Upper lobe of left lung (tissue), 6 donors: ENCODE results near the gene CPNE8. TPM values are rescaled to one million over a fixed set of nuclear protein-coding genes. Genes with fewer than 3 reads are reported as not detected.

Experiments used
- ATAC-seq, 2 donors: fragments of 200-7000 bp; cut with Tn5 transposase; one replicate each; pipeline ENCODE4 v1.9.1; 2022; ENCODE audit warnings: mild to moderate bottlenecking in 2 of 2, moderate library complexity in 2 of 2; ENCODE audit not compliant: low FRiP score in 2 of 2
- DNase-seq, 2 donors: peaks; one replicate each; pipeline ENCODE4 v3.0.0-alpha.2; 2019 to 2020
- H3K27ac ChIP-seq, 4 donors: fragments of 200-600 bp; sonication (generic); one replicate each; pipeline ENCODE4 v1.5.1; 2016 to 2019
- H3K27me3 ChIP-seq, 4 donors: fragments of 200-600 bp; sonication (generic); one replicate each; pipeline ENCODE4 v1.5.1; 2017 to 2019
- H3K36me3 ChIP-seq, 4 donors: fragments of 200-600 bp; sonication (generic); one replicate each; pipeline ENCODE4 v1.5.1; 2016 to 2019
- H3K4me1 ChIP-seq, 4 donors: fragments of 200-600 bp; sonication (generic); one replicate each; pipeline ENCODE4 v1.5.1; 2018 to 2019
- H3K4me3 ChIP-seq, 4 donors: fragments of 200-600 bp; sonication (generic); one replicate each; pipeline ENCODE4 v1.5.1; 2017 to 2019; ENCODE audit warnings: mild to moderate bottlenecking in 2 of 4, moderate library complexity in 1 of 4
- H3K9me3 ChIP-seq, 4 donors: fragments of 200-600 bp; sonication (generic); one replicate each; pipeline ENCODE4 v1.5.1; 2018 to 2019
- CTCF ChIP-seq, 6 experiments: fragments of 450-650 bp in 4 of 6; fragments of 200-600 bp in 2 of 6; sonication (generic) in 2 of 6; IDR thresholded peaks; one replicate each; pipeline ENCODE4 v1.5.1; 2016 to 2019; ENCODE audit warnings: antibody characterized with exemption in 6 of 6
- EP300 ChIP-seq, 4 donors: sonication (generic); formaldehyde crosslinking; IDR thresholded peaks; one replicate each; pipeline ENCODE4 v1.5.1; 2017; ENCODE audit warnings: antibody characterized with exemption in 4 of 4, control low read depth in 2 of 4
- POLR2A ChIP-seq, 4 donors: fragments of 450-650 bp; IDR thresholded peaks; one replicate each; pipeline ENCODE4 v1.5.1; 2016 to 2017; ENCODE audit warnings: antibody characterized with exemption in 4 of 4, mild to moderate bottlenecking in 2 of 4
- POLR2AphosphoS5 ChIP-seq, 2 donors: sonication (generic); formaldehyde crosslinking; IDR thresholded peaks; one replicate each; pipeline ENCODE4 v1.5.1; 2017; ENCODE audit warnings: antibody characterized with exemption in 2 of 2
- WGBS, 2 donors: methylation state at CpG; one replicate each; pipeline ENCODE4 v1.1.5; 2017 to 2018; 5-methylcytosine and 5-hydroxymethylcytosine counted together
- total RNA-seq, 6 donors: library from RNA; depleted of rRNA in 4 of 6; stranded (reverse); fragments of >200 nt in 4 of 6; gene quantifications; one replicate each; pipeline versions ENCODE4 v1.1.0 to v1.2.1, GENCODE V29; 2016 to 2021
- donor health status: DM: no; HTN: no; CAD: no; lungs with moderate emphysema.
- donor health status: DM: no; HTN: yes; CAD: no; lungs with severe emphysema.

The CPNE8 gene
- total RNA-seq, 6 donors from 2014 or later: 14.3 to 38.8 (median 20.2) TPM

GRCh38 chr12:38823738-38824137, 81.7 kb downstream of the CPNE8 start:
- H3K27ac ChIP-seq: no peak overlapping the region
- no peaks in the 10 kb centered on the region for H3K27me3 ChIP-seq
- no peaks in the 10 kb centered on the region for H3K36me3 ChIP-seq
- H3K4me1 ChIP-seq: no peaks in the 10 kb centered on the region
- no peak overlapping the region for H3K4me3 ChIP-seq
- DNase-seq (no peak), ATAC-seq (no peak)
- TF ChIP-seq CTCF (IDR thresholded peaks at IDR 0.05): no peak
- TF ChIP-seq POLR2AphosphoS5 (IDR thresholded peaks at IDR 0.05): no peak
- no peak for TF ChIP-seq POLR2A (IDR thresholded peaks at IDR 0.05)
- no peak for TF ChIP-seq EP300 (IDR thresholded peaks at IDR 0.05)
- H3K9me3 ChIP-seq: no peaks in the 10 kb centered on the region
- WGBS, 2 donors: 81 to 86% methylated on average over 6 of the region's 6 CpGs

GRCh38 chr12:38823314-38823713, 82.1 kb downstream of the CPNE8 start:
- TF ChIP-seq POLR2A (IDR thresholded peaks at IDR 0.05) (no peak), POLR2AphosphoS5 (IDR thresholded peaks at IDR 0.05) (no peak), EP300 (IDR thresholded peaks at IDR 0.05) (no peak), CTCF (IDR thresholded peaks at IDR 0.05) (no peak)
- DNase-seq: no peak
- Histone ChIP-seq H3K9me3 (no peaks in the 10 kb centered on the region), H3K4me1 (no peaks in the 10 kb centered on the region), H3K36me3 (no peaks in the 10 kb centered on the region), H3K27ac (no peak overlapping the region), H3K27me3 (no peaks in the 10 kb centered on the region), H3K4me3 (no peak overlapping the region)
- no peak for ATAC-seq
- 69 to 72% methylated on average over 2 of the region's 2 CpGs for WGBS, 2 donors

- Histone ChIP-seq H3K27me3 (no peaks in the 10 kb centered on the region), H3K36me3 (no peaks in the 10 kb centered on the region), H3K4me3 (no peak overlapping the region), H3K9me3 (no peaks in the 10 kb centered on the region), H3K27ac (no peak overlapping the region), H3K4me1 (no peaks in the 10 kb centered on the region)
- TF ChIP-seq EP300 (IDR thresholded peaks at IDR 0.05): no peak
- no peak for TF ChIP-seq CTCF (IDR thresholded peaks at IDR 0.05)
- TF ChIP-seq POLR2A (IDR thresholded peaks at IDR 0.05): no peak
- TF ChIP-seq POLR2AphosphoS5 (IDR thresholded peaks at IDR 0.05): no peak
- ATAC-seq (no peak), DNase-seq (no peak)
- WGBS, 2 donors: 91 to 96% methylated on average over 3 of the region's 3 CpGs
These were observed 87.4 kb downstream of the CPNE8 start for GRCh38 chr12:38817942-38818341.

- H3K27ac ChIP-seq: no peak overlapping the region
- ATAC-seq (no peak), DNase-seq (no peak)
- H3K4me3 ChIP-seq: no peak overlapping the region
- TF ChIP-seq POLR2AphosphoS5 (IDR thresholded peaks at IDR 0.05): no peak
- no peak for TF ChIP-seq POLR2A (IDR thresholded peaks at IDR 0.05)
- TF ChIP-seq EP300 (IDR thresholded peaks at IDR 0.05): no peak
- no peak for TF ChIP-seq CTCF (IDR thresholded peaks at IDR 0.05)
- no peaks in the 10 kb centered on the region for H3K4me1 ChIP-seq
- H3K9me3 ChIP-seq: no peaks in the 10 kb centered on the region
- peaks cover 0 to 4% (median 0%) of the 10 kb centered on the region in 4 donors for H3K36me3 ChIP-seq
- 84 to 90% methylated on average over 3 of the region's 3 CpGs for WGBS, 2 donors
- no peaks in the 10 kb centered on the region for H3K27me3 ChIP-seq
These were observed 91.5 kb downstream of the CPNE8 start for GRCh38 chr12:38813923-38814322.

GRCh38 chr12:38811814-38812356, 93.5 kb downstream of the CPNE8 start:
- 89 to 97% methylated on average over 2 of the region's 2 CpGs for WGBS, 2 donors
- Histone ChIP-seq H3K36me3 (peaks cover 0 to 4% (median 0%) of the 10 kb centered on the region in 4 donors), H3K4me3 (no peak overlapping the region), H3K27ac (no peak overlapping the region), H3K9me3 (no peaks in the 10 kb centered on the region), H3K4me1 (no peaks in the 10 kb centered on the region), H3K27me3 (no peaks in the 10 kb centered on the region)
- no peak for TF ChIP-seq POLR2A (IDR thresholded peaks at IDR 0.05)
- TF ChIP-seq EP300 (IDR thresholded peaks at IDR 0.05): no peak
- no peak for TF ChIP-seq POLR2AphosphoS5 (IDR thresholded peaks at IDR 0.05)
- no peak for TF ChIP-seq CTCF (IDR thresholded peaks at IDR 0.05)
- ATAC-seq (no peak), DNase-seq (no peak)
